Mucosa of rectum (tissue), 2 donors: Measurements from ENCODE around the gene CHCHD2.
"Not testable (repeated sequence)": the region's sequence is repeated elsewhere in the genome, so short reads cannot be mapped to it uniquely, and the experiment has no call there.

Source experiments
- H3K27ac ChIP-seq, 2 donors: one replicate each; pipeline ENCODE4 v1.7.0; 2013; ENCODE audit warnings: inconsistent platforms in 2 of 2, low read depth in 2 of 2, low read length in 2 of 2
- H3K27me3 ChIP-seq, 2 donors: one replicate each; pipeline ENCODE4 v1.7.0; 2013; ENCODE audit warnings: low read length in 2 of 2; ENCODE audit not compliant: control insufficient read depth in 2 of 2, insufficient read depth in 2 of 2
- H3K36me3 ChIP-seq, 2 donors: one replicate each; pipeline ENCODE4 v1.7.0; 2013; ENCODE audit warnings: low read length in 2 of 2; ENCODE audit not compliant: control insufficient read depth in 2 of 2, insufficient read depth in 2 of 2
- H3K4me1 ChIP-seq, 2 donors: one replicate each; pipeline ENCODE4 v1.7.0; 2013; ENCODE audit warnings: low read length in 2 of 2, mild to moderate bottlenecking in 1 of 2; ENCODE audit not compliant: control insufficient read depth in 2 of 2, insufficient read depth in 2 of 2
- H3K4me3 ChIP-seq, 2 donors: one replicate each; pipeline ENCODE4 v1.7.0; 2013; ENCODE audit warnings: low read length in 2 of 2
- H3K9ac ChIP-seq, 2 donors: one replicate each; pipeline ENCODE4 v1.7.0; 2013; ENCODE audit warnings: low read length in 2 of 2, low read depth in 1 of 2, mild to moderate bottlenecking in 1 of 2
- H3K9me3 ChIP-seq, 2 donors: one replicate each; pipeline ENCODE4 v1.7.0; 2013; ENCODE audit warnings: low read length in 2 of 2; ENCODE audit not compliant: control insufficient read depth in 2 of 2
- donor health status: healthy.
- donor health status: Normal muscosa, but diverticular disease.

CHCHD2 gene

DNA sequence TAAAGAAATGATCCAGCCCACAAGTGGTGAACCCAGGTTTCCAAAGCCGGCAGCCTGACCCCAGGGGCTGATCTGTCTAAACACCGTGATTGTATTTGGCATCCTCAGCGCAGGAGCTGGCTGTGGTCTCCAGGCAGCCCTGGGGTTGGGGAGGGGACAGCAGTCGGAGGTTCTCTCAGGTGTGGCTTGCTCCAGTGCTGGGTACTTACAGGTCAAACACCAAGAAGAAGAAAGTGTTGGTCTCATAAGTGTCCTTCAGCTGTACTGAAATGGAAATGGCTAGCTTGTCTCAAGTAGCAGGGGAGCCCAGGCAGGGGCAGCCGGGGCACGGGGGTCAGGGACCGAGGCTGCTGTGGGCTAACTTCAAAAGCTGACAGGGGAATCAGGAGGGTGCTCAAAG lies 19.5 kb downstream of the CHCHD2 start:
- no peaks in the 10 kb centered on the region for H3K27me3 ChIP-seq
- H3K4me1 ChIP-seq: no peaks in the 10 kb centered on the region
- no peak overlapping the region for H3K27ac ChIP-seq
- H3K9ac ChIP-seq: no peak overlapping the region
- no peaks in the 10 kb centered on the region for H3K9me3 ChIP-seq
- H3K4me3 ChIP-seq: no peak overlapping the region
- peaks cover 0 to 5% of the 10 kb centered on the region in 2 donors for H3K36me3 ChIP-seq

DNA sequence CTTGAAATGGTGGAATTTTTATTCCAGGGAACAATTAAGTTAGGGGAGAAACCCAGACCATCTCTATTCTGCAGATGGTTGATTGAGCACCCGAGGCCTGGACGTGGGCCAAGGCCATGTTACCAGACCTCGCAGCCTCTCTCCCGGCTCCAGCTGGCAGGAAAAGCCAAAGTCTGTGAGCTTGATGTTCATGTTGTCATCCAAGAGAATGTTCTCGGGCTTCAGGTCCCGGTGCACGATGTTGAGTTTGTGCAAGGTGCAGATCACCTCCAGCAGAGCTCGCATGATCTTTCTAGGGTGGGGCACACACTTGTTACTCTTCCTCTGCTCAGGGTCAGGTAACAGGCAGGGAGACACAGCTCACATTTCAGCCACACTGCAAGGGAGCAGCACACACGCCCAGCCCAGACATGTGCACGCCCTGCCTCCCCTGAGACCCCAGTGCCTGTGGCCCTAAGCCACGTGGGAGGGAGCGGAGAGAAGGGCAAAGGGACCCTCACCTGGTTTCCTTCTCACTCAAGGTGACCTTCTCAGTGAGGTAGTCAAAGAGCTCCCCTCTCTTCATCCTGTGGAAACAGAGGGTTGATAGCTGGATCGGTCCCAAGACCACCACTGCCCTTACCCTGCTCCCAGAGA lies 23.0 kb downstream of the CHCHD2 start:
- Histone ChIP-seq H3K27me3 (no peaks in the 10 kb centered on the region), H3K36me3 (peaks cover 6 to 10% of the 10 kb centered on the region in 2 donors), H3K4me3 (no peak overlapping the region), H3K9ac (no peak overlapping the region), H3K9me3 (no peaks in the 10 kb centered on the region), H3K27ac (no peak overlapping the region), H3K4me1 (peaks cover 0 to 6% of the 10 kb centered on the region in 2 donors)

DNA sequence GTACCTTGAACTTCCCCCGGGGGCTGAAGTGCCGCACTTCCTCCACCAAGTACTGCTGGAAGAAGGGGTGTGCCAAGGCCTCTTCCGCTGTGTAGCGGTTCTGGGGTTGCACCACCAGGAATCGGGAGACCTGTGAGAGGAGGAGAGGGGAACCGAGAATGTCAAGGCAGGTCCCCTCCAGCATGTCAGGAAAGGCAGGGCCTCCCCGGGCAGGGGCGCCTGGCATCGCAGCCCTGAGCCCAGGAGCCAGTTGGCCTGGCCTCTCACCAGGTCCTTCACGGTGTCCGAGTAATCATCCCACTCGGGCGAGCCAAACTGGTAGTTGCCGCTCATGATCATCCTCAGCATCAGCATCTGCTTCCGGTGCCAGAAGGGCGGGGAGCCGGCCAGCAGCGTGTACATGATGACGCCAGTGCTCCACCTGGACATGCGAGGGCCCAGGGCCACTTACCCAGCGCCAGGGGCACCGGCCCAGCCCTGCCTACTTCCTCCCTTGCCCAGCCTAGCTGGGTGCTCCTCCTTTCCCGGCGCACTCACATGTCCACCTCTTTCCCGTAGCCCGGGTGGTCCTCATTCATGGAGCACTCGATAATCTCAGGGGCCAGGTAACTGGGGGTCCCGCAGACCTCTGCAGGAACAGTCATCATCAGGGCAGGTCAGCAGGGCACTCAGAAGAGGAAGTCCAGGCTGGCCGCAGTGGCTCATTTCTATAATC lies 24.5 kb downstream of the CHCHD2 start:
- peaks cover 7 to 9% of the 10 kb centered on the region in 2 donors for H3K36me3 ChIP-seq
- H3K27me3 ChIP-seq: no peaks in the 10 kb centered on the region
- no peak overlapping the region for H3K4me3 ChIP-seq
- no peak overlapping the region for H3K9ac ChIP-seq
- peaks cover 0 to 6% of the 10 kb centered on the region in 2 donors for H3K4me1 ChIP-seq
- no peak overlapping the region for H3K27ac ChIP-seq
- H3K9me3 ChIP-seq: no peaks in the 10 kb centered on the region

DNA sequence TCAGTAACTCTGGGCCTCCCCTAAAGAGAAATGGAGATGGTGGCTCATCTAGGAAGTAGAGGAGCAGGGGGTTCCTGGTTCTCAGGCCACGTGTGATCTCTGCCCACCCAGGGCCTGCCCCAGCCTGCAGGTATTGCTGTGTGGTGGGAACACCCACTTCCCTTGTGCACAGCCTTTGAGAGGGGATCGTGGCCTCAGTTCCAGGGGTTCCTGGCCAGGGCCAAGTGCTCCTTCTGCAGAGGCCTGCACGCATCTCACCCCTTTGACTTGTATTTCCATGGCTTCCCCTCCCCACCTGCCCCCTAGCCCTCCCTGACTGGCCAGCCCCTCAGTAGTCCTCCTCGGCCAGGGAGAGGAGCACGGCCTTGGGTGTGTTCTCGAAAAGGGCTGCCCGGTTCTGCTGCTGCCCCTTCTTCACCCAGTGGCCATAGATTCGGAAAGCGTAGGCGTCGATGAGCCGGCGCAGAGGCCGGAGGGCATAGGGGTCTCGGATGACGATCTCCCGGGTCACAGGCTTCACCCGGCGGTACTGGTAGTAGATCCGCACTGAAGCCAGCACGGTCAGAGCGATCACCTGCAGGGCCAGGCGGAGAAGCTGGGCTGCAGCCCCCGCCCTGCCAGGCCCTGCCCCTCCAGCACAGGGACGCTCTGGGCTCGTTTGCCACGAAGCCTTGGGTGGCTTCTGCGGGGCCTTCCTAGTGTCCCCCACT lies 25.4 kb downstream of the CHCHD2 start:
- not testable (repeated sequence) for H3K9ac ChIP-seq, H3K27ac ChIP-seq, H3K9me3 ChIP-seq, H3K4me3 ChIP-seq, H3K27me3 ChIP-seq, H3K36me3 ChIP-seq, H3K4me1 ChIP-seq

DNA sequence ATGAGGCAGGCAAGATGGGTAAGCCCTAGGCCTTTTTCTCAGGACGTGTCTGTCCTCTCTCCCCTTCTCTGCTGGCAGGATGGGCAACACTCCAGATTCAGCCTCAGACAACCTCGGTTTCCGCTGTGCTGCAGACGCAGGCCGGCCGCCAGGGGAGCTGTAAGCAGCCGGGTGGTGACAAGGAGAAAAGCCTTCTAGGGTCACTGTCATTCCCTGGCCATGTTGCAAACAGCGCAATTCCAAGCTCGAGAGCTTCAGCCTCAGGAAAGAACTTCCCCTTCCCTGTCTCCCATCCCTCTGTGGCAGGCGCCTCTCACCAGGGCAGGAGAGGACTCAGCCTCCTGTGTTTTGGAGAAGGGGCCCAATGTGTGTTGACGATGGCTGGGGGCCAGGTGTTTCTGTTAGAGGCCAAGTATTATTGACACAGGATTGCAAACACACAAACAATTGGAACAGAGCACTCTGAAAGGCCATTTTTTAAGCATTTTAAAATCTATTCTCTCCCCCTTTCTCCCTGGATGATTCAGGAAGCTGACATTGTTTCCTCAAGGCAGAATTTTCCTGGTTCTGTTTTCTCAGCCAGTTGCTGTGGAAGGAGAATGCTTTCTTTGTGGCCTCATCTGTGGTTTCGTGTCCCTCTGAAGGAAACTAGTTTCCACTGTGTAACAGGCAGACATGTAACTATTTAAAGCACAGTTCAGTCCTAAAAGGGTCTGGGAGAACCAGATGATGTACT lies 26.7 kb downstream of the CHCHD2 start:
- Histone ChIP-seq H3K36me3 (peaks cover 7 to 9% of the 10 kb centered on the region in 2 donors), H3K9ac (no peak overlapping the region)

DNA sequence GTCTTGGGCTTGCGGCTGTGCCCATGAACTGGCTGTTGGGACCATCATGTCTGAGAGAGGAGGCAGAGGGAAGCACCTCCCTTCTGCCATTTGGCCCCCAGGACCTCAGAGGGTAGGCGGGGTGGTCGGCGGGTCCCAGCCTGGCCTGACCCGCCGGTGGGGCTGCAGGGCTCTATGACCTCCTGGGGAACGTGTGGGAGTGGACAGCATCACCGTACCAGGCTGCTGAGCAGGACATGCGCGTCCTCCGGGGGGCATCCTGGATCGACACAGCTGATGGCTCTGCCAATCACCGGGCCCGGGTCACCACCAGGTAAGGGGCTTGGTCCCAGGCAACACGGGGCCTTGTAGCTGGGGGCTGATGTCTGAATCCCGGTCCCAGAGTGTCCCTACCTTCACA lies 28.1 kb downstream of the CHCHD2 start:
- H3K9me3 ChIP-seq: no peaks in the 10 kb centered on the region
- peaks cover 7 to 9% of the 10 kb centered on the region in 2 donors for H3K36me3 ChIP-seq
- no peak overlapping the region for H3K27ac ChIP-seq
- no peak overlapping the region for H3K4me3 ChIP-seq
- no peak overlapping the region for H3K9ac ChIP-seq
- peaks cover 0 to 6% of the 10 kb centered on the region in 2 donors for H3K4me1 ChIP-seq
- no peaks in the 10 kb centered on the region for H3K27me3 ChIP-seq

More for the DNA sequence above, 26.7 kb downstream of the CHCHD2 start:
- Histone ChIP-seq H3K4me3 (no peak overlapping the region), H3K27ac (peak overlapping the region; percentile 44 to 53), H3K27me3 (no peaks in the 10 kb centered on the region), H3K9me3 (no peaks in the 10 kb centered on the region), H3K4me1 (peaks cover 0 to 6% of the 10 kb centered on the region in 2 donors)

DNA sequence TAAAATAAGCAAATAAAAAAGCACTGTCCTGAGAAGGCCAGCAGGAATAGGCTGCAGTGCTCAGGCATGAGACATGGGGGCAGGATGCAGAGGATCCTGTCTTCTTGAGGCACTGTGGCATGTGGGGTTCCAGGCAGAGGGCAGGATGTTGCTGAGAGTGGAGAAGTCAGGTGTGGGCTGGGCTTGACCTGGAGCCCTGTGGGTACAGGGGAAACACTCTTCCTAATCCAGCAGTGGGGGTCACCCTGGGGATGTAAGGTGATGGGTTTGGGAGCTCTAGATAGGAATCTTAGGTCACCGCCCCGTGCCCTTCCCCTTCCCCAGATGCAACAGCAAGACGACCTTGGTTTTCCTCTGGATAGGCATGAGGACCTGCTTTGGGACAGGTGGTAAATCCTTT lies 28.6 kb downstream of the CHCHD2 start:
- Histone ChIP-seq H3K9ac (no peak overlapping the region), H3K27ac (no peak overlapping the region), H3K36me3 (peaks cover 9 to 11% of the 10 kb centered on the region in 2 donors), H3K9me3 (no peaks in the 10 kb centered on the region), H3K4me1 (peaks cover 0 to 6% of the 10 kb centered on the region in 2 donors), H3K4me3 (no peak overlapping the region), H3K27me3 (no peaks in the 10 kb centered on the region)

DNA sequence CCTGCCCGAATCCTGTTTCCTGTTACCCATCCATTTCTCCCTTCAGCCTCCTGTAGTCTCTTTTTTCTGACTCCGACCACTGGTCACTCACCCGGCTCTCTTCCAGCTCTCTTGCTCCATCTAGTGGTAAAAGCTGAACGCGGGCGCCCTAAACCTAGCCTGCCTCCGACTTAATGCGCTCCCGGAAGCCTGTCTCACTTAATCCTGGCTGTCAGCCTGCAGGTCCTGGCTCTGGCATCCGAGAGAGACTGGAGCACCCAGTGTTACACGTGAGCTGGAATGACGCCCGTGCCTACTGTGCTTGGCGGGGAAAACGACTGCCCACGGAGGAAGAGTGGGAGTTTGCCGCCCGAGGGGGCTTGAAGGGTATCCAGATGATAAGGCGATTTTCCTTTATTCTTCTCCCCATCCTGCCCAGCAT lies 31.9 kb downstream of the CHCHD2 start:
- H3K9me3 ChIP-seq: no peaks in the 10 kb centered on the region
- H3K4me3 ChIP-seq: no peak overlapping the region
- H3K9ac ChIP-seq: no peak overlapping the region
- peaks cover 0 to under 1% of the 10 kb centered on the region in 2 donors for H3K4me1 ChIP-seq
- H3K27me3 ChIP-seq: no peaks in the 10 kb centered on the region
- H3K27ac ChIP-seq: no peak overlapping the region
- H3K36me3 ChIP-seq: peaks cover 16% of the 10 kb centered on the region in 2 donors

DNA sequence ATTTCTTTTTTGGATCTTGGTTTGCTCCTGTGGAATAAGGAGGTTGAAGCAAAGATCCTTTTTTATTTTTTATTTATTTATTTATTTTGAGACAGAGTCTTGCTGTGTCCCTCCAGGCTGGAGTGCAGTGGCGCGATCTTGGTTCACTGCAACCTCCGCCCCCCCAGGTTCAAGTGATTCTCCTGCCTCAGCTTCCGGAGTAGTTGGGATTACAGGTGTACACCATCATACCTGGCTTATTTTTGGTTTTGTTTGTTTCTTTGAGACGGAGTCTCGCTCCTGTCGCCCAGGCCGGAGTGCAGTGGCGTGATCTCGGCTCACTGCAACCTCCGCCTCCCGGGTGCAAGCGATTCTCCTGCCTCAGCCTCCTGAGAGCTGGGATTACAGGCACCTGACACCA lies 39.9 kb downstream of the CHCHD2 start:
- H3K9ac ChIP-seq, H3K9me3 ChIP-seq, H3K27ac ChIP-seq, H3K27me3 ChIP-seq, H3K4me3 ChIP-seq: not testable (repeated sequence)
- Histone ChIP-seq H3K36me3 (peaks cover 16 to 32% of the 10 kb centered on the region in 2 donors), H3K4me1 (peaks cover 4 to 11% of the 10 kb centered on the region in 2 donors)
